Neuronal stem cell (in vitro differentiated cells): ENCODE measurements around the gene CGB3.

ENCODE experiments used
- DNase-seq: peaks from one replicate; pipeline ENCODE4 v3.0.0-alpha.2; 2013; ENCODE audit warnings: low spot score
- H2AFZ ChIP-seq: one replicate; pipeline ENCODE4 v1.6.1; 2013; ENCODE audit warnings: mild to moderate bottlenecking, low read length, inconsistent platforms
- H2AK5ac ChIP-seq: 2 replicates; pipeline ENCODE4 v1.6.1; 2013; ENCODE audit warnings: low read depth, mild to moderate bottlenecking, inconsistent platforms, low read length, moderate library complexity, mixed read lengths
- H2BK120ac ChIP-seq: 2 replicates; pipeline ENCODE4 v1.6.1; 2013; ENCODE audit warnings: low read depth, mild to moderate bottlenecking, inconsistent platforms, low read length, moderate library complexity, mixed read lengths
- H2BK12ac ChIP-seq: one replicate; pipeline ENCODE4 v1.6.1; 2013; ENCODE audit warnings: low read length, inconsistent platforms
- H2BK15ac ChIP-seq: 2 replicates; pipeline ENCODE4 v1.6.1; 2013; ENCODE audit warnings: mild to moderate bottlenecking, low read length, inconsistent platforms, mixed read lengths
- H2BK5ac ChIP-seq: one replicate; pipeline ENCODE4 v1.6.1; 2013; ENCODE audit warnings: inconsistent platforms, mild to moderate bottlenecking, low read length, moderate library complexity
- H3K14ac ChIP-seq: one replicate; pipeline ENCODE4 v1.6.1; 2013; ENCODE audit warnings: low read length, inconsistent platforms
- H3K18ac ChIP-seq: 2 replicates; pipeline ENCODE4 v1.6.1; 2013; ENCODE audit warnings: low read length, inconsistent platforms
- H3K23ac ChIP-seq: 2 replicates; pipeline ENCODE4 v1.6.1; 2013; ENCODE audit warnings: low read depth, mild to moderate bottlenecking, mixed read lengths, low read length, inconsistent platforms; ENCODE audit not compliant: poor library complexity
- H3K27ac ChIP-seq: replicated peaks from 3 replicates; pipeline ENCODE4 v1.5.1; 2013; ENCODE audit warnings: low read length, inconsistent platforms
- H3K27me3 ChIP-seq, 3 experiments: 2 replicates each; pipeline ENCODE4 v1.6.1; 2013; ENCODE audit warnings: low read length in 3 of 3, mild to moderate bottlenecking in 2 of 3, inconsistent platforms in 1 of 3, low read depth in 1 of 3, mixed read lengths in 1 of 3, moderate library complexity in 1 of 3; ENCODE audit not compliant: control insufficient read depth in 3 of 3, insufficient read depth in 3 of 3
- H3K36me3 ChIP-seq, 2 donors: replicated peaks in 1 of 2; 2 replicates each; pipeline ENCODE4 v1.6.1; 2013; ENCODE audit warnings: low read length in 2 of 2; ENCODE audit not compliant: control insufficient read depth in 2 of 2, insufficient read depth in 2 of 2
- H3K4ac ChIP-seq: 2 replicates; pipeline ENCODE4 v1.6.1; 2013; ENCODE audit warnings: inconsistent platforms, mild to moderate bottlenecking, low read length, moderate library complexity
- H3K4me1 ChIP-seq, 2 donors: 1 replicate in 1 of 2; 2 replicates in 1 of 2; pipeline ENCODE4 v1.6.1; 2013; ENCODE audit warnings: low read length in 2 of 2, low read depth in 1 of 2; ENCODE audit not compliant: control insufficient read depth in 2 of 2, insufficient read depth in 1 of 2
- H3K4me2 ChIP-seq: one replicate; pipeline ENCODE4 v1.6.1; 2013; ENCODE audit warnings: mild to moderate bottlenecking, low read length, inconsistent platforms; ENCODE audit not compliant: insufficient read depth, poor library complexity, severe bottlenecking
- H3K4me3 ChIP-seq, 2 donors: 2 replicates each; pipeline ENCODE4 v1.5.1; 2013; ENCODE audit warnings: low read length in 2 of 2, mild to moderate bottlenecking in 2 of 2, inconsistent platforms in 1 of 2, moderate library complexity in 1 of 2
- H3K79me1 ChIP-seq: one replicate; pipeline ENCODE4 v1.6.1; 2013; ENCODE audit warnings: low read depth, mild to moderate bottlenecking, inconsistent platforms, low read length, moderate library complexity
- H3K9ac ChIP-seq: one replicate; pipeline ENCODE4 v1.6.1; 2013; ENCODE audit warnings: mild to moderate bottlenecking, low read depth, low read length, inconsistent platforms; ENCODE audit not compliant: poor library complexity
- H3K9me3 ChIP-seq, 2 donors: replicated peaks in 1 of 2; 2 replicates each; pipeline versions ENCODE3 to v1.6.1; 2013; ENCODE audit warnings: low read length in 2 of 2, mild to moderate bottlenecking in 2 of 2, inconsistent platforms in 1 of 2, low read depth in 1 of 2, mixed read lengths in 1 of 2, moderate library complexity in 1 of 2; ENCODE audit not compliant: control insufficient read depth in 2 of 2, insufficient read depth in 1 of 2
- H4K8ac ChIP-seq: one replicate; pipeline ENCODE4 v1.6.1; 2013; ENCODE audit warnings: low read depth, mild to moderate bottlenecking, inconsistent platforms, low read length, moderate library complexity
- H4K91ac ChIP-seq: one replicate; pipeline ENCODE4 v1.6.1; 2013; ENCODE audit warnings: low read length, low read depth, mild to moderate bottlenecking, inconsistent platforms; ENCODE audit not compliant: poor library complexity
- WGBS, 2 donors: extraction: QIAGEN DNeasy Blood & Tissue Kit; methylation state at CpG; one replicate each; pipeline ENCODE4 v1.1.7; 2013; ENCODE audit warnings: missing lambda C conversion rate in 2 of 2, mixed read lengths in 1 of 2; ENCODE audit not compliant: insufficient read length in 2 of 2, insufficient replicate concordance in 1 of 2; ENCODE audit errors: extremely low coverage in 2 of 2; 5-methylcytosine and 5-hydroxymethylcytosine counted together

The CGB3 gene

GRCh38 chr19:49014123-49014869, 9.8 kb downstream of the CGB3 start:
- H3K9ac ChIP-seq, result peak overlapping the region; percentile 21
- H3K4ac ChIP-seq, result no peak overlapping the region
- no peak overlapping the region for H2BK120ac ChIP-seq
- H3K79me1 ChIP-seq, result peaks cover 2% of the 10 kb centered on the region
- no peak overlapping the region for H3K27ac ChIP-seq
- no peak for DNase-seq
- H3K14ac ChIP-seq, result no peak overlapping the region
- H2AK5ac ChIP-seq, result no peak overlapping the region
- no peak overlapping the region for H4K8ac ChIP-seq
- peak overlapping the region; percentile 55 for H3K23ac ChIP-seq
- no peaks in the 10 kb centered on the region for H3K9me3 ChIP-seq
- H3K4me1 ChIP-seq, result peaks cover 0 to 2% of the 10 kb centered on the region in 2 donors
- no peak overlapping the region for H3K4me2 ChIP-seq
- WGBS, 2 donors, result no CpG with 5 or more reads among the region's 32 CpGs
- H2BK5ac ChIP-seq, result no peak overlapping the region
- no peak overlapping the region for H2BK15ac ChIP-seq
- H3K36me3 ChIP-seq, result peaks cover 35 to 73% of the 10 kb centered on the region in 2 donors
- peaks cover 0 to 17% (median 0%) of the 10 kb centered on the region in 3 experiments for H3K27me3 ChIP-seq
- no peak overlapping the region for H2BK12ac ChIP-seq
- H4K91ac ChIP-seq, result no peak overlapping the region
- H3K4me3 ChIP-seq, result no peak overlapping the region
- no peak overlapping the region for H3K18ac ChIP-seq
- H2AFZ ChIP-seq, result no peak overlapping the region

- Histone ChIP-seq H3K18ac (no peak overlapping the region), H3K9me3 (no peaks in the 10 kb centered on the region), H4K91ac (no peak overlapping the region), H3K4me2 (no peak overlapping the region), H2AK5ac (no peak overlapping the region), H3K27ac (no peak overlapping the region), H3K14ac (no peak overlapping the region), H2BK15ac (no peak overlapping the region), H3K23ac (no peak overlapping the region), H3K4ac (no peak overlapping the region), H4K8ac (no peak overlapping the region), H2BK120ac (no peak overlapping the region), H2BK12ac (no peak overlapping the region), H3K36me3 (peaks cover 49 to 85% of the 10 kb centered on the region in 2 donors), H3K4me1 (no peaks in the 10 kb centered on the region), H3K4me3 (no peak overlapping the region), H2AFZ (no peak overlapping the region), H3K9ac (no peak overlapping the region), H3K27me3 (no peaks in the 10 kb centered on the region), H2BK5ac (no peak overlapping the region), H3K79me1 (peaks cover 5% of the 10 kb centered on the region)
- no peak for DNase-seq
- WGBS, 2 donors, result no CpG with 5 or more reads among the region's 17 CpGs
Measured at GRCh38 chr19:49011194-49011593, 12.9 kb downstream of the CGB3 start.

GRCh38 chr19:49010453-49010852, 13.7 kb downstream of the CGB3 start:
- H3K79me1 ChIP-seq, result peaks cover 5% of the 10 kb centered on the region
- H4K8ac ChIP-seq, result no peak overlapping the region
- H2BK5ac ChIP-seq, result no peak overlapping the region
- H3K9ac ChIP-seq, result no peak overlapping the region
- no peak overlapping the region for H2AK5ac ChIP-seq
- no peak overlapping the region for H3K18ac ChIP-seq
- no peaks in the 10 kb centered on the region for H3K4me1 ChIP-seq
- no peak overlapping the region for H3K4me3 ChIP-seq
- no peak overlapping the region for H2BK15ac ChIP-seq
- peaks cover 49 to 84% of the 10 kb centered on the region in 2 donors for H3K36me3 ChIP-seq
- WGBS, 2 donors, result no CpG with 5 or more reads among the region's 18 CpGs
- peaks cover 0 to 2% (median 0%) of the 10 kb centered on the region in 3 experiments for H3K27me3 ChIP-seq
- H3K14ac ChIP-seq, result no peak overlapping the region
- no peak overlapping the region for H2AFZ ChIP-seq
- no peak overlapping the region for H2BK120ac ChIP-seq
- H3K23ac ChIP-seq, result no peak overlapping the region
- no peak overlapping the region for H2BK12ac ChIP-seq
- H4K91ac ChIP-seq, result no peak overlapping the region
- no peak overlapping the region for H3K4me2 ChIP-seq
- H3K27ac ChIP-seq, result no peak overlapping the region
- no peak overlapping the region for H3K4ac ChIP-seq
- H3K9me3 ChIP-seq, result no peaks in the 10 kb centered on the region
- no peak for DNase-seq

GRCh38 chr19:49009828-49010227, 14.3 kb downstream of the CGB3 start:
- H3K4me2 ChIP-seq, result no peak overlapping the region
- H2AK5ac ChIP-seq, result no peak overlapping the region
- H3K9ac ChIP-seq, result no peak overlapping the region
- H3K36me3 ChIP-seq, result peaks cover 48 to 84% of the 10 kb centered on the region in 2 donors
- no peak overlapping the region for H3K18ac ChIP-seq
- H2BK120ac ChIP-seq, result no peak overlapping the region
- no peak for DNase-seq
- peaks cover 0 to 2% (median 0%) of the 10 kb centered on the region in 3 experiments for H3K27me3 ChIP-seq
- H2BK15ac ChIP-seq, result no peak overlapping the region
- no peak overlapping the region for H3K27ac ChIP-seq
- no peak overlapping the region for H4K91ac ChIP-seq
- H3K4me1 ChIP-seq, result no peaks in the 10 kb centered on the region
- H2BK12ac ChIP-seq, result no peak overlapping the region
- no peak overlapping the region for H2BK5ac ChIP-seq
- H2AFZ ChIP-seq, result no peak overlapping the region
- no peak overlapping the region for H3K23ac ChIP-seq
- WGBS, 2 donors, result no CpG with 5 or more reads among the region's 18 CpGs
- H3K14ac ChIP-seq, result no peak overlapping the region
- no peak overlapping the region for H4K8ac ChIP-seq
- peaks cover 5% of the 10 kb centered on the region for H3K79me1 ChIP-seq
- no peak overlapping the region for H3K4me3 ChIP-seq
- H3K9me3 ChIP-seq, result no peaks in the 10 kb centered on the region
- no peak overlapping the region for H3K4ac ChIP-seq
